GM18951 (cell line): Measurements from ENCODE around the gene RWDD4.

ENCODE experiments used
- POLR2A ChIP-seq: IDR thresholded peaks from 4 replicates; pipeline ENCODE4 v1.6.1; 2011; ENCODE audit warnings: mild to moderate bottlenecking; ENCODE audit not compliant: insufficient read length, insufficient read depth; ENCODE audit errors: extremely low read depth
- in situ Hi-C: fragments of 300-500 bp; cut with MboI; formaldehyde crosslinking; loops from one replicate; pipeline ENCODE4 v1.12.0; 2022; ENCODE audit warnings: low sequenced_read_pairs, mixed read lengths, inconsistent platforms; ENCODE audit not compliant: unreplicated experiment

The RWDD4 gene

GRCh38 chr4:183659872-183660242 lies 872 bp upstream of the RWDD4 start:
- in situ Hi-C loops, result no loop called here
- TF ChIP-seq POLR2A, result no peak

DNA sequence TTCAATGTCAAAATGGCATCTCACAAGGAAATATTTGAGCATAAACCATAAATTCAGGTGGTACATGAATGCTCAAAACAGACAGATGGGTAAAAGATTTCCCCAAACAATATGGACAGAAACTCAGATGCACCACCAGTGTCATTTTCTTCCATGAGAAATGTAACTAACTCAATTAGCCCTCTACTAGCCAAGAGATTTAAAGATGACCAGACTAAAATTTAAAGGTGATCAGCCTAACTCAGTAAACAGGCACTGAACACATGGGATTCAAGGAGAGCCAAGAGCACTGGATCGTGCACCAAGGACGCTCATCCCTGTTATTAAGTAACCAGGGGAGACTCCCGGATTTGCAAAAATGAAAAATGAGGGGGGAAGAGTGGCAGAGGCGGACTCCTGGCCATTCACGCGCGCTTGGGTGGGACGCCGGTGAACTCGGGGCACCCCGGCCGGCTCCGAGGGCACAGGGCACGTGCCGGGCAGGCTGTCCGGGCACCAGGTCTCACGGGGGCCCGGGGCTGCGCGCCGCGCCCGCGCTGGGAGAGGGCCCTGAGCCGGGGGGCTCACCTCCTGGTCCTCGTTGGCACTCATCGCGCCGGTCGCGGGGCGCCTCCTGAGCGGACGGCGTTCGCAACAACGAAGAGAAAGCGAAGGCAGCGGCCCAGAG lies 490 bp downstream of the RWDD4 start:
- in situ Hi-C loops, result no loop called here
- TF ChIP-seq POLR2A, result no peak

DNA sequence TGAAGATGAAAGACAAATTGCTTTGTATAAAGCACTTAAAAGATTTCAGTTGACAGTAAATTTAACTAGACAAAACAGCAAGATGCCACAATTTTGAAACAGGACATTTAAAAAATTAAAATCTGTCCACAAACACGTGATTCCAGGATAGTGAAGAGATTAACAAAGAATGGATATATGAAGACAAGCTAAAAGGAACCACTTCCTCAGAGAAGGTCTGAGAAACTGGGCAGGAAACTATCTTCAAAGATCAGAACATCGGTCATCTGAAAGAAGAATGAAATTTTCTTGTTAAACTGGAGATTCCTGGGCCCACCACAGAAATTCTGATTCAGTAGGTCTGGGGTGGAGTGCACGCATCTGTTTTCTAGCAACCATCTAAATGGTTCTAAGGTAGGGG lies 1.4 kb downstream of the RWDD4 start:
- in situ Hi-C loops, result no loop called here
- no peak for TF ChIP-seq POLR2A

DNA sequence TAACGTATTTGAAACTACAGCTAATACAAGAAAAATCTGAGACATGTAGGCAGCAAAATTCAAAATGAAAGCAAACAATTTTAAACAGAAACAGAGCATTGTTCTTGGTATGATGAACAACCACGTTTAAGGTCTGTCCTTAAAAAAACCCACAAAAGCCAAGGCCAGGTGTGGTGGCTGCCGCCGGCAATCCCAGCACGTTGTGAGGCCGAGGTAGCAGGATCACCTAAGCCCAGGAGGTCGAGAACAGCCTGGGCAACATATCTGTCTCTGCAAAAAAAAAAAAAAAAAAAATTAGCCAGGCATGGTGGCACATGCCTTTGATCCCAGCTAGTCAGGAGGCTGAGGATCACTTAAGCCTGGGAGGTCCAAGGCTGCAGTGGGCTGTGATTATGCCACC lies 13.7 kb downstream of the RWDD4 start:
- no peak for TF ChIP-seq POLR2A
- in situ Hi-C loops, result no loop called here

DNA sequence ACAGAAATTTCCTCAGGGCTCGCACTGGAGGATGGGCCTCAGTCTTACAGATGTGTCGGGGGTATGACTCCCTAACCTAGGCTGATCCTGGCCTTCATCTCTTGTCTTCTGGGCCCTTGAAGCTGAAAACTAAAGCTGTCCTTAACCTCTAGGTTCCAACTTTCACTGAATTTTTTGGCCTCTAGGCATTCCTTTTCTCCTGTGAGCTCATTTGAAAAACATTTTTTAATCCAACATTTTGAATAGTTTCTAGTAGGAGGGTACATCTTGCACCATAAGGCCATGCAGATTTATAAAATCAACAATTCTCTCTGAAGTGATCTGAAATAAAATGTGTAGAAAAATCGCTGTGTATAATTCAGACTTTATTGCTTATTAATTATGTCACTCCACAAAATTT lies 19.7 kb downstream of the RWDD4 start:
- in situ Hi-C loops, result no loop called here
- no peak for TF ChIP-seq POLR2A

GRCh38 chr4:183638436-183638835 lies 20.5 kb downstream of the RWDD4 start:
- in situ Hi-C loops, result no loop called here
- no peak for TF ChIP-seq POLR2A

DNA sequence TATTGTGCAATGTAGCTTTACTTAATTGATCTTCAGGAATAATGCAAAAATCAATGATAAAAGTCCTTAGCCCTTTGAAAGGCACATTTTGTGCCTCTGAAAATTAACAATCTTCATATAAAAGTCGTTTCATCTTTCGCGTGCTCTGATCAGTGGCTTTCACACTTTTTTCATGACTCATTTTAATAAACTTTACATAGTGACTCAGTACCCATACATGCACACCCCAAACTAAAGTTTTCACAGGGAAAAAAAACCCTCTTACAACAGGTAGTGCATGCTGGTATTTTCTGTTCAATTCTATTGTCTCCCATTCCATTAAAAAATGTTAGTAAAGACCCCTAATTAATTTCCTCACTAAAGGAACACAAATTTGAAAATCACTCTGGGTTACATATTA lies 21.5 kb downstream of the RWDD4 start:
- TF ChIP-seq POLR2A, result no peak
- in situ Hi-C loops, result no loop called here

GRCh38 chr4:183636923-183637322 lies 22.1 kb downstream of the RWDD4 start:
- in situ Hi-C loops, result no loop called here
- TF ChIP-seq POLR2A, result no peak

DNA sequence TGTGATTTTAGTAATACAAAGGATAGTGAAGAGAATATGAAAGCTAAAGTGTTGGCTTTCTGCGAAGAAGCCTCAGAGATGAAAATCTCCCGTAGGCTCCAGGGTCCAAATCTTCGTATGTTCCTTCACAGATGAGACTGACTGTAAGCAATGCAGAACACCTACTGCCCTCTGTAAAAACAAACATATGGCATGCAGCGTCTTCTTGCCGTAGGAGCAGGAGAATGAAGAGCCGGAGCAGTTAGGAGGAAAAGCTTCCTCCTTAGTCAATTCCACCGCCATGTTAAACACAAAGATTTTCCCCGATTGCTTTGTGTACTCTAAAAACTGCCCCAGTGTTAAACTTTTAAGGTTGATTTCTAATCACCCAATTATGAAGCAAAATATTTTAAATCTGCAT lies 22.5 kb downstream of the RWDD4 start:
- in situ Hi-C loops, result no loop called here
- no peak for TF ChIP-seq POLR2A

DNA sequence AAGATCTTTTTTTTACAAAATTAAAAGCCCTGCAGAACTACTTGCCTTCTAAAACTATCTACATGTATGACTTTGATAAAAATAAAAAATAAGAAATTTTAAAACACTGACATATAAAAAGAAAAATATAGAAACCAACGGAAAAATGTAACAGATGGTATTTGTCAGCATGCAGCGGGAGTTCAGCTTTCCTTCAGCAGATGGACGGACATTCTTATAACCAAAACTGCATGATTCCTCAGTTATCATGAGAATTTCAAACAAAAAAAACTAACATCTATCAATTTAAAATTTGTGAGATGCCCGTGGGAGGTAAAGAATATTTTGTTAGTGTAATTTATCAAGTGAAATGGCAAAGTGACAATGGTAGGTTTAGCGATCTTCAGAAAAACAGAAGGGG lies 23.2 kb downstream of the RWDD4 start:
- in situ Hi-C loops, result no loop called here
- TF ChIP-seq POLR2A, result no peak

GRCh38 chr4:183635321-183635720 lies 23.7 kb downstream of the RWDD4 start:
- in situ Hi-C loops, result no loop called here

DNA sequence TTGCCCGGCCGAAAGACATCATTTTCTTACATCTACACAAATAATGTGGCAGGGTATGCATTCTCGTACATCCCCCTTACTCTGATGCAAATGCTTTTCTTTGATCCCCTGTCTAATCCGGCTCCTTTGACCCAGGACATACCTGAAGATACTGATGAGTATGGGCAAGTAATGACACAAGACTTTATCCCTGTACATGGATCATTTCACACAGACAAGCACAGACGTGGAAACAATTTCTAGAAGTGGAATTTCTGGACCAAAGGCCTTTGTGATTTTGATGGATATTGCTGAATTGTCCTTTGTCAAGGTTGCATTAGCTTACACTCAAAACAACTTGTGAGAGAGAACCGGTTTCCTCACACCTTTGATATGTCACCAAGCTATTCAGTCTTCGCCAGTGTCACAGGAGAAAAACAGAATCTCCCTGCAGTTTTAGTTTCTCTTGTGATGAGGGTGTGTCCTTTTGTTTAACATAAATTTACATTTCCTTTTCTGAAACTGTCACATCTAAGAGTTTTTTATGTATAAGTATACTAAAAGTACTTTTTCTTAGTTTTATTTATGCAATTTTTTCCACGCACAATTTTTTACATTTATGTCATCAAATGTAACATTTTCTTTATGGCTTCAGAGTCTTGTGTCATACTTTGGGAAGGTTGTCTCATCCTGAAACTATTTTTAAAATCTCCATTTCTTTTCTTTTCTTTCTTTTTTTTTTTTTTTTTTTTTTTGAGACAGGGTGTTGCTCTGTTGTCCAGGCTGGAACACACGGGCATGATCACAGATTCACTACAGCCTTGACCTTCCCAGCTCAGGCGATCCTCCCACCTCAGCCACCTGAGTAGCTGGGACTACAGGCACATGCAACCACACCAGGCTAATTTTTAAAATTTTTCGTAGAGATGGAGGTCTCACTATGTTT lies 25.2 kb downstream of the RWDD4 start:
- in situ Hi-C loops, result no loop called here
- no peak for TF ChIP-seq POLR2A

More at GRCh38 chr4:183635321-183635720, 23.7 kb downstream of the RWDD4 start:
- TF ChIP-seq POLR2A, result no peak

GRCh38 chr4:183632689-183633088 lies 26.3 kb downstream of the RWDD4 start:
- in situ Hi-C loops, result no loop called here
- no peak for TF ChIP-seq POLR2A
